ENCODE data around the gene ST3GAL4. TPM values are rescaled to one million over a fixed set of nuclear protein-coding genes. Genes with fewer than 3 reads are reported as not detected.

The ST3GAL4 gene
- total RNA-seq, 1 experiment from 2014 or later: 11.2 TPM

- Histone ChIP-seq H3K9me3 (no peaks in the 10 kb centered on the region), H3K27me3 (replicated peaks; ENCODE audit: control insufficient read depth, insufficient read depth, low read length) (peaks cover 2% of the 10 kb centered on the region), H3K4me3 (ENCODE audit: low read depth, low read length) (no peak overlapping the region), H3K4me1 (no peaks in the 10 kb centered on the region; the same call in 1 of the 2 replicates), H3K36me3 (ENCODE audit: control insufficient read depth, insufficient read depth, low read length) (no peaks in the 10 kb centered on the region)
- BruUV-seq (replicated peaks): no TSS peak
- no peak overlapping the region for H3K27ac Mint-ChIP-seq (ENCODE audit: unreplicated experiment)
- no peak for DNase-seq
- H3K4me1 Mint-ChIP-seq (ENCODE audit: low read depth, unreplicated experiment): peaks cover 7% of the 10 kb centered on the region
- intact Hi-C loops (cut with micrococcal nuclease; ENCODE audit: unreplicated experiment): no loop called here
- ChIA-PET CTCF (no interaction called here), POLR2A (no interaction called here)
- no peaks in the 10 kb centered on the region for H3K9me3 Mint-ChIP-seq (ENCODE audit: unreplicated experiment)
- H3K36me3 Mint-ChIP-seq (ENCODE audit: insufficient read depth, unreplicated experiment): no peaks in the 10 kb centered on the region
- no peak for TF ChIP-seq CTCF (IDR thresholded peaks at IDR 0.05; ENCODE audit: insufficient read depth in 1 of 2, low read depth in 1 of 2, low read length in 1 of 2, severe bottlenecking in 1 of 2, unreplicated experiment in 1 of 2)
- H3K4me3 Mint-ChIP-seq (ENCODE audit: unreplicated experiment): no peak overlapping the region
- H3K27me3 Mint-ChIP-seq (ENCODE audit: insufficient read depth, unreplicated experiment): peaks cover 22% of the 10 kb centered on the region
Observed at GRCh38 chr11:126438691-126439090, 83.2 kb downstream of the ST3GAL4 start.

- CTCF ChIA-PET: interaction anchor here (0.6 to 4.0 kb wide), 18 partner anchors 14 to 1053 kb away, joined by 3 to 84 read pairs (median 4); partner anchors contain the start of gene DCPS
- Mint-ChIP-seq H3K27ac (ENCODE audit: unreplicated experiment) (no peak overlapping the region), H3K9me3 (ENCODE audit: unreplicated experiment) (no peaks in the 10 kb centered on the region), H3K36me3 (ENCODE audit: insufficient read depth, unreplicated experiment) (no peaks in the 10 kb centered on the region), H3K27me3 (ENCODE audit: insufficient read depth, unreplicated experiment) (peaks cover 31% of the 10 kb centered on the region), H3K4me3 (ENCODE audit: unreplicated experiment) (no peak overlapping the region), H3K4me1 (ENCODE audit: low read depth, unreplicated experiment) (peaks cover 7% of the 10 kb centered on the region)
- TF ChIP-seq CTCF (IDR thresholded peaks at IDR 0.05; ENCODE audit: insufficient read depth in 1 of 2, low read depth in 1 of 2, low read length in 1 of 2, severe bottlenecking in 1 of 2, unreplicated experiment in 1 of 2): peak in 1 of 2 experiments; percentile 0
- DNase-seq: no peak
- no peaks in the 10 kb centered on the region for H3K36me3 ChIP-seq (ENCODE audit: control insufficient read depth, insufficient read depth, low read length)
- H3K27me3 ChIP-seq (replicated peaks; ENCODE audit: control insufficient read depth, insufficient read depth, low read length): peaks cover 4% of the 10 kb centered on the region
- no peaks in the 10 kb centered on the region for H3K9me3 ChIP-seq
- POLR2A ChIA-PET: interaction anchor here (0.6 kb wide), 1 partner anchor 50 kb away, joined by 7 read pairs; no protein-coding TSS in a partner anchor
- intact Hi-C loops (cut with micrococcal nuclease; ENCODE audit: unreplicated experiment): loop anchor here (2.0 to 5.0 kb wide), 5 partner anchors 122 to 1717 kb away; no protein-coding TSS in a partner anchor
- no peak overlapping the region for H3K4me3 ChIP-seq (ENCODE audit: low read depth, low read length)
- BruUV-seq (replicated peaks): no TSS peak
- H3K4me1 ChIP-seq: no peaks in the 10 kb centered on the region; the same call in 1 of the 2 replicates
Observed at GRCh38 chr11:126440276-126440675, 84.8 kb downstream of the ST3GAL4 start.

GRCh38 chr11:126440792-126441514, 85.5 kb downstream of the ST3GAL4 start:
- H3K27ac Mint-ChIP-seq (ENCODE audit: unreplicated experiment): no peak overlapping the region
- Histone ChIP-seq H3K4me3 (ENCODE audit: low read depth, low read length) (no peak overlapping the region), H3K27me3 (replicated peaks; ENCODE audit: control insufficient read depth, insufficient read depth, low read length) (peaks cover 4% of the 10 kb centered on the region), H3K4me1 (no peaks in the 10 kb centered on the region; the same call in 1 of the 2 replicates), H3K9me3 (no peaks in the 10 kb centered on the region), H3K36me3 (ENCODE audit: control insufficient read depth, insufficient read depth, low read length) (no peaks in the 10 kb centered on the region)
- intact Hi-C loops (cut with micrococcal nuclease; ENCODE audit: unreplicated experiment): loop anchor here (1.0 to 5.0 kb wide), 10 partner anchors 39 to 1716 kb away; no protein-coding TSS in a partner anchor
- H3K27me3 Mint-ChIP-seq (ENCODE audit: insufficient read depth, unreplicated experiment): peaks cover 35% of the 10 kb centered on the region
- H3K4me1 Mint-ChIP-seq (ENCODE audit: low read depth, unreplicated experiment): peaks cover 7% of the 10 kb centered on the region
- no peaks in the 10 kb centered on the region for H3K36me3 Mint-ChIP-seq (ENCODE audit: insufficient read depth, unreplicated experiment)
- H3K9me3 Mint-ChIP-seq (ENCODE audit: unreplicated experiment): no peaks in the 10 kb centered on the region
- POLR2A ChIA-PET: interaction anchor here (0.6 kb wide), 1 partner anchor 49 kb away, joined by 7 read pairs; no protein-coding TSS in a partner anchor
- CTCF ChIA-PET: interaction anchor here (0.5 to 4.0 kb wide), 23 partner anchors 10 to 1053 kb away, joined by 3 to 84 read pairs (median 3); partner anchors contain the start of gene DCPS
- no peak overlapping the region for H3K4me3 Mint-ChIP-seq (ENCODE audit: unreplicated experiment)
- no TSS peak for BruUV-seq (replicated peaks)
- TF ChIP-seq CTCF (IDR thresholded peaks at IDR 0.05; ENCODE audit: insufficient read depth in 1 of 2, low read depth in 1 of 2, low read length in 1 of 2, severe bottlenecking in 1 of 2, unreplicated experiment in 1 of 2): peak; percentile 98 to 99
- DNase-seq: peak; percentile 88 to 94
